Measurements from ENCODE around the gene ZNF91.
"Not testable (repeated sequence)": the region's sequence is repeated elsewhere in the genome, so short reads cannot be mapped to it uniquely, and the experiment has no call there.

Gene ZNF91

DNA sequence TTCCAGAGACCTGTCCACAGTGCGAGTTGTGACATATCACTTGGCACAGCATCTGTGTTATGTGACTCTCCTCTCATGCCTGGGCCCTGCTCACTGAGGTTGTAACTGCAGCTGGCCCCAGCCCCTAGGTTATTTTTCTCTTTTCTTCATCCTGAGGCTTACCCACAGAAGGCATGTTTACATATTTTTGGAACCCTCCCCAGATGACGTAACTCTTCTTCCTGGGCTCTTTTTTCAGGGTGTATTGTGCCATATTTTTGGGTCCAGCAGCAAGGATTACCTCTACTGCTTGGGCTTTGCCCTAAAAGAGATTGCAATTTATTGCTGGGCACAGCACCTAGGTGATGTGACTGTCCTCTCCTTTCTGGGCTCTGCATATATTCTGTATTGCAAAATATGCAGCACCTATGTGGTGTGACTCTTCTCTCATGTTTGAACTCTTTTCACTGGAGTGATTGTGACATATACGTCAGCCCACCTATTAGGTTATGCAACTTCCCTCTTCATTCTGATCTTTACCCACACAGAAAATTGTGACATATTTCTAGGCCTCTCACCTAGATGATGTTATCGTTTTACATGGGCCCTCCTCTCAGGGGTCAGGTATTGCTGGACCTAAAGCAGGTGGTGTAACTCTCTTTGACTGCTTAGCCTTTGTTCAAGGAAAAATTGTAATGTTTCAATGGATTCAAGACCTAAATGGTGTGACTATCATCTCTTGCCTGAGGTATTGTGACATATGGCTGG lies 80.6 kb downstream of the ZNF91 start:
- no peak for DNase-seq

DNA sequence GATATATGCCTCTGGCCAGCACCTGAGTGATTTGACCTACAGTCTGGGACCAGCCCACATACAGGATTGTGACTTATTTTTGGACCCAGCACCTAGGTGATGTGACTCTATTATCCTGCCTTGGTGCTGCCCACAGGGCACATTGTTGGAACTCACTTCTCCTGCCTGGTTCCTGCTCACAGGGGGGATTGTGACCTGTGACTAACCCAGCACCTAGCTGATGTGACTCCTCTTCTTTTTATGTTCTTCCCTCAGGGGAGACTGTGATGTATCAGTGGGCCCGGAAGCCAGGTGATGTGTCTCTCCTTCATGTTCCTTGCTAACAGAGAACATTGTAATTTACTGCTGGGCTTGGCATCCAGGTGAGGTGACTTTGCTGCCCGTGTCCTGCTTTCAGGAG lies 82.1 kb downstream of the ZNF91 start:
- DNase-seq, result no peak

DNA sequence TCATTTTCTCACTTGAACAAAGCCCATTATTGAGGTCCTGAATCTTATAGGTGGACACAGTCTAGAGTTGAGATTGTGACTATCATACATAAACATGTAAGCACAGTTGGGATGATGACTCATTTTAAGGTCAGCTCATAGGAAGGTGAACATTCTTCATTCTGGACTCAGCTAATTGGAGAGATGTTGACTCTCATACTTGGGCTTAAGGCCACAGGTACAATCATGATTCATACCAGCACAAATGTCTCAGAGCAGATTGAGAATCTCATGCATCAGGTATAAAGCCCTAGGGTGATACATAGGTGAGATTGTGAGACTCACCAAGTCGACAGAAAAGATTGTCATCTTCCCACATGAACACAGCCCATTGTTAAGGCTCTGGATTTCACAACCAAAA lies 82.8 kb downstream of the ZNF91 start:
- DNase-seq, result no peak

DNA sequence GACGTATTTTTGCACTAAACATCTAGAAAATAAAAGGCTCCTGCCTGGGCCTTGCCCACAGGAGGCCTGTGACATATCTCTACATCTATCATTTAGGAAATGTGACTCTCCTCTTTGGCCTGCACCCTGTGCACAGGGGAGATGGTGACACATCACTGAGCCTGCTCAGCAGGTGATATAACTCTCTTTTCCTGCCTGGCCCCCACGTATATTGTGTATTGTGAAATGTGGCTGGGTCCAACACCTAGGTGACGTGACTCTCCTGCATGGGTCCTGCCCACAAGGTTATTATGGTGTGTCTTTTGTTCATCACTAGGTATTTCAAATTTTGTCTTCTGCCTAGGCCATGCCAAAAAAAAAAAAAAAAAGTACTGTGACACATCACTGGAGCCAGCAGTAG lies 83.7 kb downstream of the ZNF91 start:
- no peak for DNase-seq

DNA sequence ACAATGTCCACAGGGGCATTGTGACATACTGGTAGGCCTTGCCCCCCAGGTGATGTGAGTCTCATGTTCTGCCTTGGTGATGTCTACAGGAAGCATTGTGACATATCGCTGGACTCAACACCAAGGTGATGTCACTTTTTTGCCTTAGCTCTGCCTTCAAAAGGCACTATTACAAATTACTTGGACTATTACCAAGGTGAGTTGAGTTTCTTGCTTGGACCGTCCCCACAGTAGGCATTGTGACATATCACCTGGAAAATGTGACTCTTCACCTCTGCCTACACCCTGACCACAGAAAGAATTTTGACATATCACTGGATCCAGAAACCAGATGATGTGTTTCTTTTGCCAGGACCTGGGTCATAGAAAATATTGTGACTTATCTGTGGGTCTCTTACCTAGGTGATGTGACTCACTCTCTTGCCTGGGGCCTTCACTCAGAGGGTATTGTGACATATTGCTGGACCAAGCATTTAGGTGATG lies 84.5 kb downstream of the ZNF91 start:
- DNase-seq, result no peak

DNA sequence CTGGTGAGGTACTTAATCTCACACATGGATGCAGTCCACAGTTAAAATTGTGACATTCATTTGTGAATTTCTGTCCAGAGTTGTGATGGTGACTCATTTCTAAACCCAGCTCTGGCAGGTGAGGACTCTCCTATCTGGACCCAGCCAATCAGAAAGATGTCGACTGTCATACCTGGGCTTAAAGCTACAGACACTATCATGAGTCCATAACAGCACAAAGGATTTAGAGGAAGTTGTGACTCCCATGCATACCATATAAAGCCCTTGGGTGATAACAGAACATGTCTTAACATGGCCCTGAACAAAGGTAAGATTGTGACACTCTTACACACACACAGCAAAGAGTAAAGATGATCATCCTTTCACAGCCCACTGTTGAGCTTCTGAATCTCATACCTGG lies 85.3 kb downstream of the ZNF91 start:
- no peak for DNase-seq

DNA sequence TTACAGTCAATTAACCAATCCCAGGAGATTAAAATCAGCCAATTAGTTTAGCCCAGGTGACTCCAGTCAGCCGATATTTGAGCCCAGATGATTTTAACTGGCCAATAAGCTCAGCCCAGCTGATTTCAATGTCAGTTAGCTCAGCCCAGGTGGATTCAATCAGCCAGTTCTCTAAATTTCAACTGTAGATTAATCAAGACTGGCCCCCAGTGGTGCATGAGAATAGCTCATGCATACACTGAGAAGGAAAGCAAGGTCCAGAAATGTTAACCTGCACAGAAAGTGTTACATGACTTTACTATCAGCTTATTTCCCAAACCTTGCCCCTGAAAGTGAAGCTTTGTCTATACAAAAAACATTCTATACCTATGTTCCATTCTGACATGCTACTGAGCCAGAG lies 89.7 kb downstream of the ZNF91 start:
- no peak for DNase-seq

DNA sequence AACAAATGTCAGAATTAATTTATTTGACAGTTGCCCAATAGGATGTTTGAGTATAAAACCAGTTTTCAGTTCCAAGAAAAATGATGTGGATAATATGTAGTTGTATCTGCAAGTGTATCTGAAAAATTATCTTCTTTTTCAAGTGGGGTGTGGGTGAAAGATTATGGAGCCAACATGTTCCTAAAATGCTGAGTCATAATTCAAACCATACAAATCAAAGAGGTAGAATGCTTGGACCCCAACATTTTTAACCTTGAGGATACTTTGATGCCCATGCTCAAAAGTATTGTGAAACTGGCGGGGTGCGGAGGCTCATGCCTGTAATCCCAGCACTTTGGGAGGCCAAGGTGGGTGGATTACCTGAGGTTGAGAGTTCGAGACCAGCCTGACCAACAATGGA lies 91.0 kb downstream of the ZNF91 start:
- DNase-seq, result no peak

DNA sequence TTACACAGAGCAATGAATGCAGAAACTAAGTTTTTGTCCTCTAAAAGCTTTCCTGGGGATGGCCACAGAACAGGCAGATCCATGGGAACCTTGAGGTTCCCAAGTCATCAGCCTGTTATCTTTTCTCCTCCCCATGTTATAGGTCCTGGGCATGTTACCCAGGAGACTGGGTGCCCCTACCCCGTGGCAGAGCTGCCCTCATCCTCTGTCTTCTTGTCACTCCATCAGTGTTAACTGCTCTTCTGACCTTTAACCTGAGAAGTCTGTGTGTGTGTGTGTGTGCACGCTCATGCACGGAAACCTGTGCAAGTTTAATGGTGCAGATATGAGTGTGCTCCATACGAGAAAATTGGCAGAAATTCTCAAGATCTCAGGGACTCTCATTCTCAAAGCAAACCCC lies 101.1 kb downstream of the ZNF91 start:
- no peak for DNase-seq

DNA sequence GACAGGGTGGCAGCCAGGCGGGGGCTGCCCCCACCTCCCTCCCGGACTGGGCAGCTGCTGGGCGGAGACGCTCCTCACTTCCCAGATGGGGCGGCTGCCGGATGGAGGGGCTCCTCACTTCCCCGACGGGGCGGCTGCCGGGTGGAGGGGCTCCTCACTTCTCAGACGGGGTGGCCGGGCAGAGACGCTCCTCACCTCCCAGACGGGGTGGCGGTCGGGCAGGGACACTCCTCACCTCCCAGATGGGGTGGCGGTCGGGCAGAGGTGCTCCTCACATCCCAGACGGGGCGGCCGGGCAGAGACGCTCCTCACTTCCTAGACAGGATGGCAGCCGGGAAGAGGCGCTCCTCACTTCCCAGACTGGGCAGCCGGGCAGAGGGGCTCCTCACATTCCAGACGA lies 105.3 kb downstream of the ZNF91 start:
- DNase-seq, result not testable (repeated sequence)
